MM.1S (cell line): ENCODE results near the gene PYGM.

Experiments used
- CTCF ChIP-seq: fragments of 300-600 bp; sonication (generic); IDR thresholded peaks from 2 replicates; pipeline ENCODE4 v1.5.1; 2016; ENCODE audit warnings: antibody characterized with exemption, low read length, mixed read lengths
- EZH2 ChIP-seq: fragments of 300-600 bp; sonication (generic); optimal IDR thresholded peaks from 2 replicates; pipeline ENCODE3; 2017; ENCODE audit warnings: low read depth, mild to moderate bottlenecking, antibody characterized with exemption, low read length, mixed read lengths

DNA sequence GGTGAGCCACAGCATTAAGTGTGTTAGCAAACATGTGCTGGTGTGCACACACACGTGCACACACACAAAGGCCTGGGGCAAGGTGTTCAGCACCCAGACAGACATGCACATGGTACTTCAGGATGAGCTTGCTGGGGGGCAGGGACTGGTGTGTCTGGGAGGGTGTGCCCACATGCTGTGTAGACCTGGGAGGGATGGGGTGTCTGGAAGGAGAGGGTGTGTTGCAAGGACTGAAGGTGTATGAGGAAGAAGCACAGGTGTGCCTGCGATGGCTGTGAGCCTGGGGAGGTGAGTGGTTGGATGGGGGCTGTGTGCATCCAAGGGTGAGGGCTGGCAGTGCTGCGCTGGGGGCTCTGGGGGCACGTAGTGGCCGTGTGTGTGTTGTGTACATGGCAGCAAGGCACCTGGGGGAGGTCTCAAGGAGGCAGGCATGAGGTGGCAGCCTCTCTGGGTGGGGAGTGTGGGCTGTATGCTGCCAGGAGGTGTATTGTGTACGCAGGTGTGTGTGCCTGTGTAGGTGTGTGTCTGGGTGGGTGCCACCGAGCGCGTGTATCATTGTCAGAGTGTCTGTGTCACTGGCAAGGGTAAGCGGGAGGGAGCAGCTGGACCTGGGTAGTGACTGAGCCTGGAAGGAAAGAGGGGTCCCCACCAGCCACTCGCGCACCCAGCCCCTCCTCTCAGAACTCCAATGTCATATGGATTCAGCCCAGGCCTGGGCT, 39.0 kb downstream of the PYGM start:
- no peak for TF ChIP-seq CTCF
- TF ChIP-seq EZH2 = no peak
